Stimulated activated CD4-positive, alpha-beta T cell treated with anti-CD3 and anti-CD28 coated beads, Interleukin-12 subunit alpha, Interleukin-12 subunit beta, amount 100 ng/mL, for 24 hours (primary cell): ENCODE results near the gene ACVRL1.

Experiments used
- DNase-seq, 2 experiments: peaks; one replicate each; pipeline ENCODE4 v3.0.0-alpha.2; 2020; ENCODE audit warnings: low read depth in 2 of 2

Gene ACVRL1

GRCh38 chr12:51907083-51907855 is at the start of gene ACVRL1:
TSS of gene ACVRL1 (plus strand) at chr12:51907504. CDS start at chr12:51912475, 4,971 bp downstream.
- no peak for DNase-seq

- no peak for DNase-seq
These were observed 46.3 kb upstream of the ACVRL1 start for GRCh38 chr12:51860986-51861385.

GRCh38 chr12:51862947-51863346 is 44.4 kb upstream of the ACVRL1 start:
- DNase-seq, result no peak

- DNase-seq, result no peak
These were observed 43.9 kb upstream of the ACVRL1 start for GRCh38 chr12:51863363-51863932.

- DNase-seq, result peak; percentile 10 to 32
These were observed 43.1 kb upstream of the ACVRL1 start for GRCh38 chr12:51863933-51864832.

- no peak for DNase-seq
These were observed 42.3 kb upstream of the ACVRL1 start for GRCh38 chr12:51864833-51865670.

GRCh38 chr12:51865757-51866270 is 41.5 kb upstream of the ACVRL1 start:
- DNase-seq, result no peak

- no peak for DNase-seq
These were observed 41.0 kb upstream of the ACVRL1 start for GRCh38 chr12:51866324-51866723.

GRCh38 chr12:51866762-51867161 is 40.5 kb upstream of the ACVRL1 start:
- no peak for DNase-seq

- DNase-seq, result no peak
These were observed 39.9 kb upstream of the ACVRL1 start for GRCh38 chr12:51867371-51867770.

GRCh38 chr12:51867796-51868428 is 39.4 kb upstream of the ACVRL1 start:
- DNase-seq, result no peak

- DNase-seq, result no peak
These were observed 38.3 kb upstream of the ACVRL1 start for GRCh38 chr12:51868821-51869495.

- DNase-seq, result no peak
These were observed 37.8 kb upstream of the ACVRL1 start for GRCh38 chr12:51869496-51869865.

GRCh38 chr12:51869931-51870330 is 37.4 kb upstream of the ACVRL1 start:
- no peak for DNase-seq

GRCh38 chr12:51870504-51870903 is 36.8 kb upstream of the ACVRL1 start:
- DNase-seq, result no peak

- no peak for DNase-seq
These were observed 36.2 kb upstream of the ACVRL1 start for GRCh38 chr12:51871126-51871525.

GRCh38 chr12:51871918-51872688 is 35.2 kb upstream of the ACVRL1 start:
- no peak for DNase-seq

- DNase-seq, result no peak
These were observed 34.7 kb upstream of the ACVRL1 start for GRCh38 chr12:51872689-51872981.

GRCh38 chr12:51873251-51873994 is 33.9 kb upstream of the ACVRL1 start:
- DNase-seq, result no peak
